CD4-positive, alpha-beta T cell treated with Interleukin-4 for 4 hours (primary cell): ENCODE results near the gene SCYL2.
"Not testable (repeated sequence)": the region's sequence is repeated elsewhere in the genome, so short reads cannot be mapped to it uniquely, and the experiment has no call there.

ENCODE experiments used
- DNase-seq: peaks from one replicate; pipeline ENCODE4 v3.0.0-alpha.2; 2020

The SCYL2 gene

DNA sequence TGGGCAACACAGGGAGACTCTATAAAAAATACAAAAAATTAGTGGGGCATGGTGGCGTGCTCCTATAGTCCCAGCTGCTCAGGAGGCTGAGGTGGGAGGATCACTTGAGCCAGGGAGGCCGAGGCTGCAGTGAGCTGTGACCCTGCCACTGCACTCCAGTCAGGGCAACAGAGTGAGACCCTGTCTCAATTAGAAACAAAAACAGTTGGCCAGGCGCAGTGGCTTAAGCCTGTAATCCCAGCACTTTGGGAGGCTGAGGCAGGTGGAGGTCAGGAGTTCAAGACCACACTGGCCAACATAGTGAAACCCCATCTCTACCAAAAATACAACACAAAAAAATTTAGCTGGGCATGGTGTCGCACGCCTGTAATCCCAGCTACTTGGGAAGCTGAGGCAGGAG lies 1.9 kb upstream of the SCYL2 start:
- not testable (repeated sequence) for DNase-seq

DNA sequence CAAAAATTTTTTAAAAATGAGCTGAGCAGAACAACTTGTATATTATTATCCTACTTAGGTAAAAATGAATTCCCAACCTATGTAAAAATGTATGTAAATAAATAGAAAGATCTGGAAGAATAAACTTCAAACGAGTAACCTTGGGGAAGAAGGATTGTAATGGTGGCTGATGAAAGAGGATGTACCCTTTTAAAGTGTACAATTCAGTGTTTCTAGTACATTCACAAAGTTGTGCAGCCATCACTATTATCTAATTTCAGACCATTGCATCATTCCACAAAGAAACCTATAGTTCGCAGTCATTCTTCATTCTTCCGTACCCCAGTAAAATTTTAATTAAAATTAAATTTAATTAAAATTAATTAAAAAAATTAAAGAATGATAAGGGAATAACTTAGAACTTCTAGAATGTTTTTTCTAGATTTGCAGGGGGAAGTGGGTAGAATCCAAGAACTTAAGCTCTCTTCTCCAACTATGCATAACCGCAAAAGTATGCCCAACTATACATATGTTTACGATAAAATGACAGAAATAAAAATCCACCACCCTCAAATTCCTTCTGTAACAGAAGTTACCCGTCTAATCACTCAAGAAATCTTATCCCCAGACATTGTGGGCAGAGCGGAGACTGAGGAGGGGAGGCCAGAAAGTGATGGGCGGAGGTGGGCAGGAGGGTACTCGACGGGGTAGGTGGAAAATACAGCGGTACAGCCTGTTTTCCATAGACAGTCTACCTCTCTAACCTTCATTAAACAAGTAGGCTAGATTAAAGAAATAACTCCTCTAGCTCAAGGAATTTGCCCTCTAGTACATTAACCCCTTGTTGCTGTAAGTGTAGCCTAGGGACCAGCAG lies 1.0 kb upstream of the SCYL2 start:
- DNase-seq: no peak

DNA sequence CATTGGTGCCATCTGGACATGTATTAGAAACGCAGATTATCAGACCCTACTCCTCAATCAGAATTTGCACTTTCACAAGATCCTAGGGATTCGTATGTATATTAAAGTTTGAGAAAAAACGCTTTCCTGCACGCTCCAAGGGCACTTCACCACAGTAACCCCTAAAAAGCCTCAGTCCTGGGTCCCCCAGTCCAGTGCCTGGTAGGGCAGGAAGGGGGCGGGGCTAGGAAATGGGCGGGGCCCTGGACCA lies 467 bp upstream of the SCYL2 start:
- peak; percentile 86 for DNase-seq

DNA sequence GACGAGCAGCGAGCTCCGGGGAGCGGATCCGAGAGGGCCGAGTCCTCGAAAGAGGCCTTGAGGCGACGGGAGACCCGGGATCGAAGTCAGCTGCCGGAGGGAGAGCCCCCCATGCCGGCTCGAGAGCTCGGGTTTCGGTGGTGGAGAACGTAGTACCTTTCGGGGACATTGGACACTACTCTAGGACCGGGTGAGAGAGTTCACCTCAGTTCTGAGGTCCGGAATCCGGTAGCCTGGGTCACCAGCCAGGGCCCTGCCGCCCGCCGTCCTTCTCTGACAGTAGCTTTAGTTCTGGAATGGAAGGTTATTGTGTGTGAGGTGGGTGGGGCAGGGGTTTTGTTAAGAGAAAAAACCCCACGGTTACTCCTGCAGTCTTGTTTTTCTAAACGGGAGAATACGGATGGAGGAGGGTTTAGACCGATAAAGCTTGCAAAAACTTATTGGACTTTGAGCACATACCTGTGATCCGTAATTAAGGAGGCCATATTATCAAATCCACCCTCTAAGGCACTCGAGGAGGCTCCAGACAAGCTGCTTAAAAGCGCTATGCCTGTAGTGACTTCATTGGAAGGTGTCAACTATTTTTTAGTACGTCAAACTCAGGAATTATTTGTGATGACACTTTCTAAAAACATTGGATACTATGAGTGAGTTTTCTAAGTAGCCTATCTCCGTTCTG lies 765 bp downstream of the SCYL2 start:
- peak; percentile 6 for DNase-seq

DNA sequence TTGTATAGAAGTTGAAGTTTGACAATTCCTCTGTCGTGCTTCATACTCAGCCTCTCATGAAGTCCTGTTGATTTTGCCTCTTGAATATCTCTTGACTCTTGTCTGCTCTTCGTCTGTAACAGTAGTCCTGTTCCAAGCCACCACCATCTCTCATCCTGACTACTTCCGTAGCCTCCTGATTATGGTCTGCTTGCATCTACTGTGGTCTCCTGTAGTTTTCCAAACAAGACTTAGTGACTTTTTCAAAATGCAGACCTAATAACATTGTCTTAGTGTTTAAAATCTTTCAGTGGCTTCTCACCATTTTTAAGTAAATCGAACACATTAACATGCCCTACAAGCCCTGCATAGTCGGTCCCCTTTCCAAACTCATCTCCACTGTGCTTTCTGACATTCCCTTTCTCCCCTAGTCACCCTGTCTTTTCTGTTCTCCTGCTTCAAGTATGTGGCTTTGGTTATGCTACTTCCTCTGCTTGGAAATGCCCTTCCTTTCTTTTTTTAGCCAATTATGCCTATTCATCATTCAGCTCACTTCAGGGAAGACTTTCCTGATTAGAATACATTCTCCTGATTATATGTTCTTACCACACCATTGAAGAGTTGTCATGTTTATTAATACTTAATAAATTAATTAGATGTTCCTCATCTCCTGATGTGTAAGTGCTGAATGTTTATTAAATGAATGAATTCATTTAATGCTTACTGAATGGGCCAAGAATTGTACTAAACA lies 2.0 kb downstream of the SCYL2 start:
- DNase-seq: no peak

DNA sequence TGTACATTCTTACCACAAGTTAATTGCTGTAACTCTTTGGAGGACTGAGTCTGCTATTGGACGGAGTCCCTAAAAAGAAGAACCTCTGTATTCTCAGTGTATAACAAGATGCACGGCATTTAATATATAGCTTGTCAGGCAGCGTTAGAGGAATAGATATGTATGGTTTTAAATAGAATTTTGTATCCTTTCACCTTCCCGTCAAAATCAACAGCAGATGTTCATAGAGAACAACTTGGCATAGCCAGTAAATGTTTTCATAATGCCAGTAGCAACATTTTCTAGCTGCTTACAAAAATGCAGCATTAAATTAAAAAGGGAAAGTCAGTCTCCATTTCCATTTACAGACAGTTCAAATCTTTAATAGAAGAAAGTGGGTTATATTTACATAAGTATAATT lies 6.8 kb downstream of the SCYL2 start:
- DNase-seq: no peak

DNA sequence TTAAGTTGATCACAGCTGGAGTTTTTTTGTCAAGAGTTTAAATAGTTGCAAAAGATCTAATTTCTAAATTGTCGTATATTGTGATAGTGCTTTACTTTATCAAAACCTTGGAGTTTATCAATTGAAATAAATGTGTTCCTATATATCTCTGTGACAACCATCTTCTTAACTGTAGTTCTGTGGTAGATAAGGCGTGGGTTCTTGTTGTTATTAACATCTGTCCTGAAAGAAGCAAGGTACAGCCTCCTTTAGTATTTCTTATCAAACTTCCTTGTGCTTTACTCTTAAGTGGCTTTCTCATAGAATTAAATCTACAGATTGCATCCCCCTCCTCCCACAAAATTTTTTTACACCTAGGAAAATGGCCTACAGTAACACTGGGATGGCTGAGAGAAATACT lies 7.3 kb downstream of the SCYL2 start:
- no peak for DNase-seq

DNA sequence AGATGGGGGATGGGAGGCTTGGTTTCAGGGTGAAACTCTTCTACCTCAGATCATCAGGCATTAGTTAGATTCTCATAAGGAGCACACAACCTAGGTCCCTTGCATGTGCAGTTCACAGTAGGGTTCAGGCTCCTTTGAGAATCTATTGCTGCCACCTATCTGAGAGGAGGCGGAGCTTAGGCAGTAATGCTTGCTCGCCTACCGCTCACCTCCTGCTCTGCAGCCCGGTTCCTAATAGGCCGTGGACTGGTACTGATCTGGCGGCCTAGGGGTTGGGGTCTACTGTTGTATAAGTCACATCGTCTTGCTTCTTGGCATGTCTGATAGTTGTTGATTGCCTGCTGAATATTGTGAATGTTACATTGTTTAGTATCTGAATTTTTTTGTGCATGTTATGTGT lies 12.2 kb downstream of the SCYL2 start:
- DNase-seq: no peak

DNA sequence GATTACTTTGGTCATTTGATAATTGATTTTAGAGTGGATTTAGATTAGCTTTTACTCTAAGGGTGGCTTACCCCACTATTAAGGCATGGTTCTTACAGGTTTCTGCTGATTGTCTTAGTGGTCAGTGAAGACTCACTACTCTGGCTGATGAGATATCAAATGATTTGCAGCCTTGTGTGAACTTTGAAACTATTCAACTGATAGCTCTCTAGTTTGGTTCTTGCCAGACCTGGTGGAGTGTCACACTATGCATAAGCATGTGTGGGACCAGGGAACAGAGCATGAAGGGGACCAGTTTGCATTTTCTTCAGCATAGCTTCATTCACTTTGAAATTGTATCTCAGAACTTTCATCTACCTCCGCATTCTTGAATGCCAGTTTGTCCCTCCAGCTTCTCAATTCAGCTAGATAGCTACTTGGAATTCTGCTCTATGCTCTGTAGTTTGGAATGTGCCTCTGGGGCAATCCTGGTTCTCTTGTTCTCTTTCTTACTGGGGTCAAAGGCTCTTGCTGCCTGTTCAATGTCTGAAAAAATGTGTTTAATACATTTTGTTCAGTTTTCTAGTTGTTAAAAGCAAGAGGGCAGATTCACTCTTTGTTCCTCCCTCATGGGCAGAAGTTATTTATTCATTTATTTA lies 12.7 kb downstream of the SCYL2 start:
- no peak for DNase-seq

DNA sequence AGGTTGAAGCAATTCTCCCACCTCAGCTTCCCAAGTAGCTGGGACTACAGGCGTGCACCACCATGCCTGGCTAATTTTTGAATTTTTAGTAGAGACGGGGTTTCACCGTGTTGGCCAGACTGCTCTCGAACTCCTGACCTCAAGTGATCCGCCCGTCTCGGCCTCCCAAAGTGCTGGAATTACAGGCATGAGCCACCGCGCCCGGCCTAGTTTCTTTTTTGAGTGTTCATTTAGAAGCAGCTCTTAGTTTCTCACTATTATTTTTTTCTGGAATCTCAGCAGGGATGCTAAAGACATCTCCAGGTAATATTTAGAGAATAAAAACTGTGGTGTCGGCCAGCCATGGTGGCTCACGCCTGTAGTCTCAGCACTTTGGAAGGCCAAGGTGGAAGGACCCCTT lies 17.6 kb downstream of the SCYL2 start:
- not testable (repeated sequence) for DNase-seq

DNA sequence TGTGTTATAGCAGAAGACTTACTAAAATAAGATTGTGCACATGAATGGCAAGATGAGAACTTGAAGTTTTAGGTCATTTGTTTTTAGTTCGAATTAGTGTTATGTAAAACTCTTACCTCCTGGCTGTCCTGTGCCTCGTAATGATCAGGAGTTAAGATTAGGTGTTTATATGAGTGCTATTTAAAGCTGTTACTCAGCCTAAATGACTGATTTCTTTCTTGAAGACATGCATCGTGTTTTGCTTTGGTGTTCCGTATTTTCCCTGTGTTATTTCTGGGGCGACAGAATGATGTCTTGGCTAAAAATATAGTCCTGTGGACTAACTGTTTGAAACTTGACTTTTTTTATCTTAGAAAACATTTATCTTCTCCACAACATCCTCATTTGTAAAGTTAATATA lies 22.1 kb downstream of the SCYL2 start:
- no peak for DNase-seq

DNA sequence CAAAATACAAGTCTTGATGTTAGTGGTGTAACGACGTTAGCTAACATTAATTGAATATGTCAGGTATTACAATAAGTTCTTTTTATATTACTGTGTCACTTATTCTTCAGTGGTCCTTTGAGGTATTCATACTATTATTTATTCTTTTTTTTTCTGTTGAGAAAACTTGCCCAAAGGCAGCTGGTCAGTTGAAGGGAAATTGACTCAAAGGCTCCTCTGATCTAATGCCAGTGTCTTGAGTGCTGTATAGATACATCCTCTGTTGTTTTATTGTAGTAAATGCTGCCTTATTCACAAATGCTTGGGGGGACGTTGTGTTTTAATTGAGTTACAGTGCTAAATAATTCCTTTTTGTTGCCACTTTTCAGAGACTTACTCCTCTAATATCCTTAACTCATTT lies 23.0 kb downstream of the SCYL2 start:
- no peak for DNase-seq

DNA sequence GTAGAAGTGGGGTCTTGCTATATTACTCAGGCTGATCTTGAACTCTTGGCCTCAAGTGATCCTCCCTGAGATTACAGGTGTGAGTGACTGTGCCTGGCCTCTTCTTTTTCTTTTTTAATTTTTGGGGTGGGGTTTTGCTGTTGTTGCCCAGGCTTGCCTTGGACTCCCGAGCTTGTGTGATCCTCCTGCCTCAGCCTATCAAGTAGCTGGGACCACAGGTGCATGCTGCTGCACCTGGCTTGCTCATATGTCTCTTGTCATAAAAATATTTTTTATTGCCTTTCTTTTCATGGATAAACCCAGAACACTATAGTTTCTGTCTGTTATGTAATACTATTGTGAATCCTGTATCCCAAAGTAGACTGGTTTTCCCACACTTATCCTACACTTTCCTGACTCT lies 26.0 kb downstream of the SCYL2 start:
- no peak for DNase-seq

DNA sequence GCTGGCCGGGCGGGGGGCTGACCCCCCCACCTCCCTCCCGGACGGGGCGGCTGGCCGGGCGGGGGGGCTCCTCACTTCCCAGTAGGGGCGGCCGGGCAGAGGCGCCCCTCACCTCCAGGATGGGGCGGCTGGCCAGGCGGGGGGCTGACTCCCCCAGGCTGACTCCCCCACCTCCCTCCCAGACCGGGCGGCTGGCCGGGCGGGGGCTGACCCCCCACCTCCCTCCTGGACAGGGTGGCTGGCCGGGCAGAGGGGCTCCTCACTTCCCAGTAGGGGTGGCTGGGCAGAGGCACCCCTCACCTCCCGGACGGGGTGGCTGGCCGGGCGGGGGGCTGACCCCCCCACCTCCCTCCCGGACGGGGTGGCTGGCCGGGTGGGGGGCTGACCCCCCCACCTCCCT lies 27.4 kb downstream of the SCYL2 start:
- DNase-seq: not testable (repeated sequence)

DNA sequence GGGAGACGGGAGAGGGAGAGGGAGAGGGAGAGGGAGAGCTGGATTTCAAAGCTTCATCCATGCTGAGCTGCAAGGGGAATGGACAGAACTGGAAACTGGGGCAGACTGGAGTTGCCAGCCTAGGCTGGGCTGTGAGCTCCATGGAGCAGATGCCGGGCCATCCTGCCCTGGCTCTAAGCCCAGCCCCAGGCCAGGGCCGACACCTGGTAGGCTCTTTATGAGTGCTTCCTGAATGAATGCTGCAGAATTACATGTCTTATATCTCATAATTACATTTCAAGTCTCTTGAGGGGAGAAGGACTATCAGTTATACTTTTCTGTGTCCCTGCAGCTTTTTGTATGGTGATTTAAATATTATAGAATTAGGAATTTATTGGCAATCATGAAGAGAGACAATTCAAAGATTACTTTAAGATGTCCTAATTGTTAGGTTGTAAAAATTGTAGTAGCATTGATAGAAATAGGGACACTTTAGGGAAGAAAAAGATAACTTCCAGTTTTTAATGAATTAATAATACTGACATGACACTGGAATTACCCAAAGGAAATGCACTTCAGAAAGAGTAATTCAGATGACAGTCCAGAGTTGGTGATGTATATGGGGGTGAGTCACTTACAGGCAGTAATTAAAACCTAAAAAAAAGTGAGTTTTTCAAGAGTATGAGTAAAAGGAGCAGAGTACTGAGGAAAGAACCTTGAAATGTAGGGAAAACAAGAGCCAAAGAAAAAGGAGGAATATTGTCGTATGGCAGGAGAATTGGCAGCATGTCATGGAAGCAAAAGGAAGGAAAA lies 29.0 kb downstream of the SCYL2 start:
- DNase-seq: no peak

DNA sequence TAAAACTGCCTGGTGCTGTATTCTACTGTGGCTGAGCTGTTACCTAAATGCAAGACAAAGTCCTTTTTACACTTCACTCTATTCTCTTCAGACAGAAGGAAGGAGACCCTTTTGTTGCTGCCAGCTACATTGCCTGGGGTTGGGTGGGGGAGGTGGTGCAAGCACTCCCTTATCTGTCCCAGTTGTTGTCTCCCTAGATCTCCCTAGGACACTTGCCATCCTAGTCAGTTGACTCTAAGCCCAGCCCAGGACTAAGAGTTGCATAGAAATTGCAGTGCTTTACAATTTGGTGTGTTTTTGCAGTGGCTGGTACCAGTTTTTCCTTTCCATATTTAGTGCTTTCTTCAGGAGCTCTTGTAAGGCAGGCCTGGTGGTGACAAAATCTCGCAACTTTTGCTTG lies 35.1 kb downstream of the SCYL2 start:
- no peak for DNase-seq

DNA sequence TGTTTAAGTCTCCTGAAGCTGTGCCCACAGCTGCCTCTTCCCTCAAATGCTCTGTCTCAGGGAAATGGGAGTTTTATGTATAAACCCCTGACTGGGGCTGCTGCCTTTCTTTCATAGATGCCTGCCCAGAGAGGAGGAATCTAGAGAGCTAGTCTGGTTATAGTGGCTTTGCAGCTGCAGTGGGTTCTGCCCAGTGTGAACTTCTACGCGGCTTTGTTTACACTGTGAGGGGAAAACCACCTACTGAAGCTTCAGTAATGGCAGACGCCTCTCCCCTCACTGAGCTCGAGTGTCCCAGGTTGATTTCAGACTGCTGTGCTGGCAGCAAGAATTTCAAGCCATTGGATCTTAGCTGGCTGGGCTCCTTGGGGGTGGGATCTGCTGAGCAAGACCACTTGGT lies 36.9 kb downstream of the SCYL2 start:
- DNase-seq: no peak

DNA sequence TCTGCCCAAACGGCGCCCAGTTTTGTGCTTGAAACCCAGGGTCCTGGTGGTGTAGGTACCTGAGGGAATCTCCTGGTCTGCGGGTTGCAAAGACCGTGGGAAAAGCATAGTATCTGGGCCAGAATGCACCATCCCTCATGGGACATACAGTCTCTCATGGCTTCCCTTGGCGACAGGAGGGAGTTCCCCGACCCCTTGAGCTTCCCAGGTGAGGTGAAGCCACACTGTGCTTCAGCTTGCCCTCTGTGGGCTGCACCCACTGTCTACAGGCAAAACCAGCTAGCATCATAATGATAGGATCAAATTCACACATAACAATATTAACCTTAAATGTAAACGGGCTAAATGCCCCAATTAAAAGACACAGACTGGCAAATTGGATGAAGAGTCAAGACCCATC lies 37.4 kb downstream of the SCYL2 start:
- not testable (repeated sequence) for DNase-seq

DNA sequence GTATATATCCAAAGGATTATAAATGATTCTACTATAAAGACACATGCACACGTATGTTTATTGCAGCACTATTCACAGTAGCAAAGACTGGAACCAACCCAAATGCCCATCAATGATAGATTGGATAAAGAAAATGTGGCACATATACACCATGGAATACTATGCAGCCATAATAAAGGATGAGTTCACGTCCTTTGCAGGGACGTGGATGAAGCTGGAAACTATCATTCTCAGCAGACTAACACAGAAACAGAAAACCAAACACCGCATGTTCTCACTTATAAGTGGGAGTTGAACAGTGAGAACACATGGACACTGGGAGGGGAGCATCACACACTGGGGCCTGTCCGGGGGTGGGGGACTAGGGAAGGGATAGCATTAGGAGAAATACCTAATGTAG lies 41.2 kb downstream of the SCYL2 start:
- not testable (repeated sequence) for DNase-seq

DNA sequence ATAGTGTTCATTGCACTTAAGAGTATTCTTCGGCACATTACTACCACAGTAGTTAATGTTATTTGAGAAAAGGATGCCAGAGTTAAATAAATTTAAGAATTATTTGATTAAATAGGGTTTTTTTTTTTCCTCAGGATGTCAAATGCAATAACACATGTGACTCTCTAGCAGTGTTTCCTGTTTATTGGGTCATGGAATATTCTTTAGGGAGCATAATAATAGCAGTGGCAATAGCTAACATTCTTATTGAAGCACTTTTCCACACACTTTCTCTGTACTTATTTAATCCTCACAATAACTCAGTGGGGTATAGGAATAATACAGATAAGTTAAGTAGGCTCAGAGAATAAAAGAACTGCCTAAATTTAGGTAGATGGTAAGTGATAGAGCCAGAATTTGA lies 44.3 kb downstream of the SCYL2 start:
- DNase-seq: no peak

DNA sequence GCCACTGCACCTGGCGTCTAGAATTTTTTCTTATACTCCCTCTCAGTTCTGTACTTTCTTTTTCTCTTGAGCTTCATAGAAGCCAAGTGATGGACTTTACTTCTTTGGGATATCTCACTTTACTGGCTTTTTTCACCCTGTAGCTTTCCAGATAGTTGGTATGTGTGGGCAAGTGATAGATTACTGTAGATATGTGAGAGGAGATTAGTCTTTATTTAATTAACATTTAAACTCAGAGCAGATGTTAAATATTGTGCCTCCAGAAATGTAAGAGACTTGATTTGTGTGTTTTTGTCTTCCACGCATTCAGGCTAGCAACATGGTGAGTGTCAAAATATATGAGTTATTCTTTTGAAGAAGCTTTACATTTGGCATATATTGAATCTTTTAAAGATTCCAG lies 50.4 kb downstream of the SCYL2 start:
- DNase-seq: no peak

DNA sequence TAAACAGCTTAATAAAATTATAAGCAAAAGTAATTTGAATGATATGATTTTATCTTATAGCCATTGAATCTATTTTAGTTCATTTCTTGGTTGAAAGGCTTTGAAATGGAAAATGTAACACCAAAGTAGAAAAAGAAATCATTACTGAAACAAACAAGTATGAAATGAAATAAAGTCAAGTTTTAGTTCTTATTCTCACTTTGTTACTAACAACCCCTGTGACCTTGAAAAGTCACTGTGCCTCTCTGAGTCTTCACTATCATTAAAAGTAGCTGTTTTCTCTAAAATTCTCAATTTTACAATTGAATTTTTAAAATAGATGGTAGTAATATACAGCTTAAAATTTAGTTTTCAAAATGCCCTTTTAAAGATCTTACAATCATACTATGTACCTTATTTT lies 57.5 kb downstream of the SCYL2 start:
- no peak for DNase-seq

DNA sequence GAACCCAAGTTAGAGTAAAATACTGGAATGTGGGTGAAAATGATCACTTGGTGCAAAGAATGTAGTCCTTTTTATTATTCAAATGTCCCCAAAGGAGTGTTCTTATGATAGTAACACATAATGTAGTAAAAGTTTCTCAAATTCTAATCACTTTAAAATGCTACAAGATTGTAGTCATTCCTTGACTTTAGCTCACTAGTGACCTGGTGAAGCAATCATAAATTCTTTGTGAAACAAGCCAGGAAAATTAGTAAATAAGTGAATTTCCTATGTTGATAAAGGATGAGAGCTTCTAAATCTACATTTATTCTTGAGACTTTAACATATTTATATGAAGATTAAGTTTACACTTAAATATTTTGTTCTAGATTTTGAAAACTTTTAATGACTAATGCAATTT lies 59.2 kb downstream of the SCYL2 start:
- no peak for DNase-seq
